ENCODE measurements around the gene RRP15. TPM values are rescaled to one million over a fixed set of nuclear protein-coding genes. Genes with fewer than 3 reads are reported as not detected.

The RRP15 gene
- total and polyA plus RNA-seq, 3 experiments from 2014 or later = 18.2 to 49.4 (median 46.1) TPM

DNA sequence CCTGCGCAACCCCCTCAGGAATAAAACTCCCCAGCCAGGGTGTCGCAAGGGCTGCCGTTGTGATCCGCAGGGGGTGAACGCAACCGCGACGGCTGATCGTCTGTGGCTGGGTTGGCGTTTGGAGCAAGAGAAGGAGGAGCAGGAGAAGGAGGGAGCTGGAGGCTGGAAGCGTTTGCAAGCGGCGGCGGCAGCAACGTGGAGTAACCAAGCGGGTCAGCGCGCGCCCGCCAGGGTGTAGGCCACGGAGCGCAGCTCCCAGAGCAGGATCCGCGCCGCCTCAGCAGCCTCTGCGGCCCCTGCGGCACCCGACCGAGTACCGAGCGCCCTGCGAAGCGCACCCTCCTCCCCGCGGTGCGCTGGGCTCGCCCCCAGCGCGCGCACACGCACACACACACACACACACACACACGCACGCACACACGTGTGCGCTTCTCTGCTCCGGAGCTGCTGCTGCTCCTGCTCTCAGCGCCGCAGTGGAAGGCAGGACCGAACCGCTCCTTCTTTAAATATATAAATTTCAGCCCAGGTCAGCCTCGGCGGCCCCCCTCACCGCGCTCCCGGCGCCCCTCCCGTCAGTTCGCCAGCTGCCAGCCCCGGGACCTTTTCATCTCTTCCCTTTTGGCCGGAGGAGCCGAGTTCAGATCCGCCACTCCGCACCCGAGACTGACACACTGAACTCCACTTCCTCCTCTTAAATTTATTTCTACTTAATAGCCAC, 60.7 kb downstream of the RRP15 start:
- ChIA-PET CTCF (no interaction called here), POLR2A (no interaction called here)
- H3K27ac Mint-ChIP-seq = peak overlapping the region in 7 of 8 donors; percentile 5 to 76 (median 40)
- Histone ChIP-seq H3K27ac (ENCODE audit: low read depth, low read length) (no peak overlapping the region), H3K9me3 (ENCODE audit: low read length) (no peaks in the 10 kb centered on the region), H3K4me1 (ENCODE audit: insufficient read depth, low read length) (peaks cover 26% of the 10 kb centered on the region), H3K4me3 (ENCODE audit: low read length) (peak overlapping the region; percentile 61), H3K27me3 (ENCODE audit: insufficient read depth, low read length, poor library complexity, severe bottlenecking) (peaks cover 5% of the 10 kb centered on the region), H3K36me3 (ENCODE audit: insufficient read depth, low read length) (no peaks in the 10 kb centered on the region)
- H3K9me3 Mint-ChIP-seq = no peaks in the 10 kb centered on the region
- DNase-seq = peak in 3 of 5 donors; percentile 22 to 56 (median 27)
- peaks cover 5 to 25% of the 10 kb centered on the region in 2 donors for H3K27me3 Mint-ChIP-seq
- H3K4me1 Mint-ChIP-seq = peaks cover 24 to 41% (median 27%) of the 10 kb centered on the region in 3 donors
- peaks cover 0 to 5% (median 4%) of the 10 kb centered on the region in 3 donors for H3K36me3 Mint-ChIP-seq
- no peak overlapping the region for H3K4me3 Mint-ChIP-seq

DNA sequence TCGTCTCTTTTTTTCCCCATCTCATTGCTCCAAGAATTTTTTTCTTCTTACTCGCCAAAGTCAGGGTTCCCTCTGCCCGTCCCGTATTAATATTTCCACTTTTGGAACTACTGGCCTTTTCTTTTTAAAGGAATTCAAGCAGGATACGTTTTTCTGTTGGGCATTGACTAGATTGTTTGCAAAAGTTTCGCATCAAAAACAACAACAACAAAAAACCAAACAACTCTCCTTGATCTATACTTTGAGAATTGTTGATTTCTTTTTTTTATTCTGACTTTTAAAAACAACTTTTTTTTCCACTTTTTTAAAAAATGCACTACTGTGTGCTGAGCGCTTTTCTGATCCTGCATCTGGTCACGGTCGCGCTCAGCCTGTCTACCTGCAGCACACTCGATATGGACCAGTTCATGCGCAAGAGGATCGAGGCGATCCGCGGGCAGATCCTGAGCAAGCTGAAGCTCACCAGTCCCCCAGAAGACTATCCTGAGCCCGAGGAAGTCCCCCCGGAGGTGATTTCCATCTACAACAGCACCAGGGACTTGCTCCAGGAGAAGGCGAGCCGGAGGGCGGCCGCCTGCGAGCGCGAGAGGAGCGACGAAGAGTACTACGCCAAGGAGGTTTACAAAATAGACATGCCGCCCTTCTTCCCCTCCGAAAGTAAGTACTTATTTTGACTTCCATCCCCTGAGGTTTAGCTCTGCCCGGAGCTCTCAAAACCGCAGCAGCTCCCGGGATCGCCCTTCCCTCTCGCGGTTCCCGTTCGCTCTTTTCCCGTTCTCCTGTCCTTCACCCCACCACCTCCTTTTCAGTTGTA, 61.5 kb downstream of the RRP15 start:
- no peaks in the 10 kb centered on the region for H3K9me3 Mint-ChIP-seq
- peaks cover 26% of the 10 kb centered on the region for H3K4me1 ChIP-seq (ENCODE audit: insufficient read depth, low read length)
- no peaks in the 10 kb centered on the region for H3K9me3 ChIP-seq (ENCODE audit: low read length)
- POLR2A ChIA-PET = no interaction called here
- no peaks in the 10 kb centered on the region for H3K36me3 ChIP-seq (ENCODE audit: insufficient read depth, low read length)
- H3K27ac ChIP-seq (ENCODE audit: low read depth, low read length) = no peak overlapping the region
- peak in 1 of 5 donors; percentile 8 for DNase-seq
- CTCF ChIA-PET = interaction anchor here (1.0 kb wide), 1 partner anchor 17 kb away, joined by 3 read pairs; no protein-coding TSS in a partner anchor
- H3K27me3 Mint-ChIP-seq = peaks cover 5 to 25% of the 10 kb centered on the region in 2 donors
- H3K27ac Mint-ChIP-seq = peak overlapping the region in 7 of 8 donors; percentile 35 to 78 (median 45)
- peak overlapping the region; percentile 61 for H3K4me3 ChIP-seq (ENCODE audit: low read length)
- H3K4me3 Mint-ChIP-seq = no peak overlapping the region
- peaks cover 30 to 48% (median 35%) of the 10 kb centered on the region in 3 donors for H3K4me1 Mint-ChIP-seq
- peaks cover 5% of the 10 kb centered on the region for H3K27me3 ChIP-seq (ENCODE audit: insufficient read depth, low read length, poor library complexity, severe bottlenecking)
- H3K36me3 Mint-ChIP-seq = peaks cover 0 to 5% (median 4%) of the 10 kb centered on the region in 3 donors

DNA sequence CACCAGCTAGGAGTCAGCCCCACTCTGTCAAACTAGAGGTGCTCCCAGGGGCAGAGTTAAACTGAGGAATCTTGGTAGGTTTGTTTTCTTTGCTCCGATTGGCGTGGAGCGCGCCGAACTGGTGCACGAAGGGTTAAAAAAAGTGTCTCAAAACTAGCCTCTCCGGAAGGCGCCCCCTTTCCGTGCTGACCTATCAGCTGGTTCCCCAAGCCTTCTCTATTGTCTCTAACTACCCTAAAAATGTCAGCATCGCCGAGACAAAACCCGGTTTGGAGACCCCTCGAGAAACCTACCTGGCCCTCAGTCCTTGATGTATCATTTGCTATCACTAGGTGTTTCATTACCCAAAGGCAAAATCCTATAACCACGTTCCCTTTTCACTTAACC, 62.2 kb downstream of the RRP15 start:
- ChIA-PET POLR2A (no interaction called here), CTCF (interaction anchor here (1.0 kb wide), 1 partner anchor 18 kb away, joined by 3 read pairs; no protein-coding TSS in a partner anchor)
- Mint-ChIP-seq H3K36me3 (peaks cover 0 to 4% (median under 1%) of the 10 kb centered on the region in 3 donors), H3K4me3 (no peak overlapping the region), H3K27ac (peak overlapping the region in 6 of 8 donors; percentile 35 to 76 (median 46)), H3K9me3 (no peaks in the 10 kb centered on the region), H3K27me3 (peaks cover 5 to 21% of the 10 kb centered on the region in 2 donors), H3K4me1 (peaks cover 32 to 51% (median 38%) of the 10 kb centered on the region in 3 donors)
- Histone ChIP-seq H3K36me3 (ENCODE audit: insufficient read depth, low read length) (no peaks in the 10 kb centered on the region), H3K9me3 (ENCODE audit: low read length) (no peaks in the 10 kb centered on the region), H3K27me3 (ENCODE audit: insufficient read depth, low read length, poor library complexity, severe bottlenecking) (peaks cover 5% of the 10 kb centered on the region), H3K4me1 (ENCODE audit: insufficient read depth, low read length) (peaks cover 26% of the 10 kb centered on the region), H3K27ac (ENCODE audit: low read depth, low read length) (no peak overlapping the region), H3K4me3 (ENCODE audit: low read length) (peak overlapping the region; percentile 61)
- no peak for DNase-seq

DNA sequence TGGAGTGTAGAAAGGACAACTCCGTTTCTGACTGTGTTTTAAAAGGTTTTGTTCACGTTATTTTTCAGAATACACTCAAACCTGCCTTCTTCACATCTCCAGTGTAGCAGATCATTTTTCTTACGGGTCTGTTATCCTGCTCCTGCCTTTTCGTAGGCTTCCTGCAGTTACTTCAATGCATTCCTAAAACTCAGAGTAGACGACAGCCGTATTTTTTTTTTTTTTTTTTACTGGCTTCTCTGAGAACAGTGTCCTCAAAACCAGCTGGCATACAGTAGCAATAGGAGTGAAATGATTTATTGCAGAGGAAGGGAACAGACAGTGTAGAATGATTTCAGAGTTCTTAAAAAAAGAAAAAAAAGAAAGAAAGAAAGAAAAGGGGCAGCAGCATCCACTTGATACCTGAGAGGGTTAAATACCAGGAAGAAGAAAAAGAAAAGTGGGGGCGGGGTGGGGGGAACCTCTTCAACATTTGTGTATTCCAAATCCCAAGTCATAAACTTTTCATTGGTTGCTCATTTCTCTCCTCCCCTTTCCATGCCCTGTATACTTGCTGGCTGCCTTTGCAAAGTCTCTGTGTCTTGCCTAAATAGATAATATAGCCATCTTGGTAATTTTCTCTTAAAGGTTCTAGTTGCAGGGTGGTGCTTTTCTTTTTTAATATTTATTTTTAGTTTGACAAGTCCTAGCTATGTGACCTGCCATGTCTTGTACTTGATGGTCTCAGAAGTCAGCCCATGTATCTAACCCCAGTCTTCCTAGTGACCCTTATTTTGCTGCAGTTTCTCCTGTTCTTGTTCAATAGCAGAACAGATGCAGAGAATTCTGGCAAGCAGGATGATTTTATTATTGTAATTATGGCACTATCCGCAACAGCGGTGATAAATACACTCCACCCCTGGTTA, 62.9 kb downstream of the RRP15 start:
- H3K27me3 Mint-ChIP-seq = peaks cover 5 to 18% of the 10 kb centered on the region in 2 donors
- Histone ChIP-seq H3K36me3 (ENCODE audit: insufficient read depth, low read length) (no peaks in the 10 kb centered on the region), H3K9me3 (ENCODE audit: low read length) (no peaks in the 10 kb centered on the region), H3K4me1 (ENCODE audit: insufficient read depth, low read length) (peaks cover 26% of the 10 kb centered on the region), H3K4me3 (ENCODE audit: low read length) (no peak overlapping the region), H3K27ac (ENCODE audit: low read depth, low read length) (no peak overlapping the region), H3K27me3 (ENCODE audit: insufficient read depth, low read length, poor library complexity, severe bottlenecking) (peaks cover under 1% of the 10 kb centered on the region)
- no peaks in the 10 kb centered on the region for H3K36me3 Mint-ChIP-seq
- H3K9me3 Mint-ChIP-seq = no peaks in the 10 kb centered on the region
- ChIA-PET CTCF (no interaction called here), POLR2A (no interaction called here)
- peak overlapping the region in 5 of 8 donors; percentile 39 to 76 (median 46) for H3K27ac Mint-ChIP-seq
- peak overlapping the region in 2 of 7 donors; percentile 23 to 67 for H3K4me3 Mint-ChIP-seq
- DNase-seq = no peak
- H3K4me1 Mint-ChIP-seq = peaks cover 32 to 51% (median 38%) of the 10 kb centered on the region in 3 donors

DNA sequence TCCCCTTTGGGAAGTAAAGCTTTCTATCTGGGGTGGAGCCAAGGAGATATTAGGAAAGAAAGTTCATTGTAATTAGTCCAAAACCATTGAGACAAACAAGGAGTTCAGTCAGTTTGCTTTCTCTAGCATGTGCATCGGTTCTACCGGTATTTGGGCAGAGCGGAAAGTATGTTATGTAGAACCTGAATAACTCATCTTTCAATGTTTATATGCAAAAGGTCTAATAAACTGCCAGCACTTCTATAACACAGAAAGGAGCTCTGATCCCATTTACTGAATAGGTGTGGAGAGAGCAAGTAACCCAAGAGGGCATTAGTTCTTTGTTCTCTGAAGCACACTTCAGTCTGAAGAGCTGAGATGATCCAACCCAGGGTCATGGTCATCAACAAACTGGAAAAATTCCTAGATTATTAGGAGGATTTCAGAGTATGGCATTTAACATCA, 63.6 kb downstream of the RRP15 start:
- no peaks in the 10 kb centered on the region for H3K36me3 Mint-ChIP-seq

DNA sequence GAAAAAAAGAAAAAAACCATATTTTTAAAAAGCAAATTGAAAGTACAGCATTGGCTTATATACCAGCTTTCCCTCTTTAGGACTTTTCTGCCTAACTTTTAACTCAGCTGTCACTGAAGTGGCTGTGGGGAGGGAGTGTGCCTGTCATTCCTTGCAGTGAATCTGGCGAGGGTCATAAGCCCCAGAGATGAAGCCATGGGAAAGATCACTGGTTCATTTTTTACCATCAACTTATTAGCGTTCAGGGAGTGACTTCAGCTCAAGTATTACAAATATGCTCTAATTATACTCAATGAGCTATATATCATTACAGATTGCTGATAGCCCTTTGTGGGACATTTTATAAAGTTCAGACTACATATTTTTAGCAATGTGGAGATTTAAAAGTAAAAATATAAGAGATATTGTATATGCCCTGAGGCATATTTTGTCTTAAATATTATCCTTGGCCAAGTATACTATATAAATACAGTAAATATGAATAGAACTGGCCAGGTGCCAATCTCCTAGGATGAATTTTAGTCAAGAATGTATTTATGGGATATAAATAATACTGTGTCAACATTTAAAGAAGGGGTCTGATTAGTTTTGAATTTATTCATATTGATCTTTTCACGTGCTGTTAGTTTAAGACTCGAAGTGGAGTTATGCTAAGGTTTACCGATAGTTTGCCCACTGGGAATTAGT, 64.4 kb downstream of the RRP15 start:
- Mint-ChIP-seq H3K4me1 (peaks cover 32 to 51% (median 38%) of the 10 kb centered on the region in 3 donors), H3K27ac (no peak overlapping the region), H3K36me3 (no peaks in the 10 kb centered on the region), H3K4me3 (no peak overlapping the region), H3K9me3 (no peaks in the 10 kb centered on the region), H3K27me3 (peaks cover 5 to 15% of the 10 kb centered on the region in 2 donors)
- Histone ChIP-seq H3K9me3 (ENCODE audit: low read length) (no peaks in the 10 kb centered on the region), H3K36me3 (ENCODE audit: insufficient read depth, low read length) (no peaks in the 10 kb centered on the region), H3K4me3 (ENCODE audit: low read length) (no peak overlapping the region), H3K27ac (ENCODE audit: low read depth, low read length) (no peak overlapping the region), H3K27me3 (ENCODE audit: insufficient read depth, low read length, poor library complexity, severe bottlenecking) (no peaks in the 10 kb centered on the region), H3K4me1 (ENCODE audit: insufficient read depth, low read length) (peaks cover 22% of the 10 kb centered on the region)
- ChIA-PET CTCF (no interaction called here), POLR2A (no interaction called here)
- no peak for DNase-seq

More for the DNA sequence above, 63.6 kb downstream of the RRP15 start:
- Histone ChIP-seq H3K9me3 (ENCODE audit: low read length) (no peaks in the 10 kb centered on the region), H3K36me3 (ENCODE audit: insufficient read depth, low read length) (no peaks in the 10 kb centered on the region), H3K27ac (ENCODE audit: low read depth, low read length) (no peak overlapping the region), H3K27me3 (ENCODE audit: insufficient read depth, low read length, poor library complexity, severe bottlenecking) (no peaks in the 10 kb centered on the region), H3K4me1 (ENCODE audit: insufficient read depth, low read length) (peaks cover 26% of the 10 kb centered on the region), H3K4me3 (ENCODE audit: low read length) (no peak overlapping the region)
- H3K9me3 Mint-ChIP-seq = no peaks in the 10 kb centered on the region
- no peak overlapping the region for H3K4me3 Mint-ChIP-seq
- peaks cover 32 to 51% (median 38%) of the 10 kb centered on the region in 3 donors for H3K4me1 Mint-ChIP-seq
- ChIA-PET CTCF (no interaction called here), POLR2A (no interaction called here)
- no peak for DNase-seq
- peaks cover 5 to 16% of the 10 kb centered on the region in 2 donors for H3K27me3 Mint-ChIP-seq
- peak overlapping the region in 3 of 8 donors; percentile 39 to 46 (median 40) for H3K27ac Mint-ChIP-seq

DNA sequence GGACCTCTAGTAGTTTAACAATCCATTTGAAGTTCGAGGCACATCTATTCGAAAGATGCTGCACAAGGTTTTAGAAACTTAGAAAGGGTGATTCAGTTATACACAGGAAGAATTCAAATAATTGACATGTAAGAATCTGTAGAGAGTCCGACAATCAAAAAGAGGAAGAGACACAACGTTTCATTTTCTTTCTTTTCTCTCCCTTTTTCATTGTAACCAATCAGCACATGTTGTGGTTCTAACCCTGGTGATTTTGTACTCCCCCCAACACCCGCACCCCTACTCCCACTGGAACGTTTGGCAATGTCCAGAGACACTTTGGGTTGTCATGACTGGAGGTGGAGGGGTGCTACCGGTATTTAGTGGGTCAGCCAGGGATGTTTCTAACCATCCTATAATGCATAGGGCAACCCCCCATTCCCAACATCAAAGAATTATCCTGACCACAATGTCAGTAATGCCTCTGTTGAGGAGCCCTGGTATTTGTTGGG, 65.0 kb downstream of the RRP15 start:
- Mint-ChIP-seq H3K27me3 (peaks cover 5 to 15% of the 10 kb centered on the region in 2 donors), H3K4me3 (no peak overlapping the region), H3K27ac (no peak overlapping the region), H3K4me1 (peaks cover 32 to 51% (median 38%) of the 10 kb centered on the region in 3 donors), H3K9me3 (no peaks in the 10 kb centered on the region), H3K36me3 (no peaks in the 10 kb centered on the region)
- H3K36me3 ChIP-seq (ENCODE audit: insufficient read depth, low read length) = no peaks in the 10 kb centered on the region
- no peak overlapping the region for H3K4me3 ChIP-seq (ENCODE audit: low read length)
- H3K9me3 ChIP-seq (ENCODE audit: low read length) = no peaks in the 10 kb centered on the region
- peaks cover 16% of the 10 kb centered on the region for H3K4me1 ChIP-seq (ENCODE audit: insufficient read depth, low read length)
- no peak overlapping the region for H3K27ac ChIP-seq (ENCODE audit: low read depth, low read length)
- CTCF ChIA-PET = no interaction called here
- DNase-seq = no peak
- POLR2A ChIA-PET = no interaction called here
- no peaks in the 10 kb centered on the region for H3K27me3 ChIP-seq (ENCODE audit: insufficient read depth, low read length, poor library complexity, severe bottlenecking)

All from CD8-positive, alpha-beta memory T cell (primary cell).